Stimulated activated CD4-positive, alpha-beta T cell treated with anti-CD3 and anti-CD28 coated beads, Interleukin-4, amount 100 ng/mL, for 48 hours (primary cell): ENCODE data around the gene GFM1.

Source experiments
- DNase-seq, 2 donors: peaks; one replicate each; pipeline ENCODE4 v3.0.0-alpha.2; 2020; ENCODE audit warnings: low read depth in 2 of 2

The GFM1 gene

DNA sequence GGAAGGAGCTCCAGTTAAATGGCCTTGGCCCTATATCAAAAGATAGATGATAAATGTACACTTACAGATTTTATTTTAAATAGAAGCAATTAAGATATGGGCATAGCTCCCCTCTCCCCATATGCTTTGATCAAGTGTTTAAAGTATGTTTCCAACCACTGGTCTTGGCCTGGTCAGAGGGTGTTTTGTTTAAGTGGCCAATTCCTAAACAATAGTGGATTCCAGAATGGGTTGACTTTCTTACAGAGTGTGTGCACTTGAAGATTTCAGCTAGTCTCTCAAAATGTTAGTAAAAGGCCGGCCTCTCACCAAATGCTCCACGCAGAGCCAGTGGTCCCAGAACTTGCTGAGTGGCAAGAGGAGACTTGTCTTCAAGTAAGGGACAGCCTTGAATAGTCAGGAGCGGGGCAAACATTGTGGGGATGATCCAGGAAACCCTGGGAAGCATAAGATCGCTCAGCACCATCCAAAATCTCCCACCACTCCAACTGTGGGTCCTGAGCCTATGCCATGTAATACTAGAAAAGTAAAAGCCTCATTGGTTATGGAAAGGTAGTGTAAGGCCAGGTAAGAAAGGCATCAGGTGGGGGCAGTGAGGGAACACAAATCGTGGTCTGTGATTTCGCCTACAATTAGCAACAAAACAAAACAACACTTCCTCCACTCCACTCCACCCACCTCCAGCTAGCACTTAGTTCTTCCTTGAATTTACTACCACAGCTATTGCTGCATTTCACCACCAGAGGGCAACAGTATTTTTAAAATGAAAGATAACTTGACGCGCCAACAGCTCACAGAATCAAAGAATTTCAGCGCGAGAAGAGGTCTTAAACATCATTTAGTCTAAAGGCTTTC, 83.1 kb downstream of the GFM1 start:
- DNase-seq, result peak in 1 of 2 donors; percentile 16

DNA sequence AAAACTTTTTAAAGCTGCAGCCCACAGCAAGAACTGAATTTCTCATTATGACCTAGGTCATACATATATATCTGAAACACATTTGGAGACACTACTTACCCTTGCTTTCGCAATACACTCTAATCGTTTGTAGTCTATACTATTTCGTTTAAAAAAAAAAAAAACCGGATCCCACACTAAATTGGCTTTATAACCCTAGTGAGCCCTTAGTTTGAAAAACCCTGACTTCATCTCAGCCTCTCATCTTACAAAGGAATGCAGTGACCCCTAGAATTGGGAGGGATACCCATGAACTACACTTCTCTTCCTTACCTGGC, 83.7 kb downstream of the GFM1 start:
- no peak for DNase-seq

DNA sequence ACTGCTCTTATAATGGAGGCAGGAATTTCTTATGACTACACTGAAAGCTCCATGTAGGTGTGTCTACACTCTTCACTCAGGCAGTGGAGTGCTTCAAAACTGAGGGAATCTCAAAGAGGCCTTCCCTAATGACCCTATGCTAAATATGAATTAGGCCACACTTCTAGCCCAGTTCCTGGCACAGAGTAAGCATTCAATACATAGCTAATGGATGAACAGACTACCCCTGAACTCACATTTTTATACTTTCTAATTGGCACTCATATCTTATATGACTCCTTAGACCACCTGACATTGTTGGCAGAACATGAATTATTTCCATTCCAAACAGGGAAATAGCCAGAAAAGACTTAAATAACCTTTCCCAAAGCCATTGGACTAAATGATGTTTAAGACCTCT, 84.5 kb downstream of the GFM1 start:
- no peak for DNase-seq

DNA sequence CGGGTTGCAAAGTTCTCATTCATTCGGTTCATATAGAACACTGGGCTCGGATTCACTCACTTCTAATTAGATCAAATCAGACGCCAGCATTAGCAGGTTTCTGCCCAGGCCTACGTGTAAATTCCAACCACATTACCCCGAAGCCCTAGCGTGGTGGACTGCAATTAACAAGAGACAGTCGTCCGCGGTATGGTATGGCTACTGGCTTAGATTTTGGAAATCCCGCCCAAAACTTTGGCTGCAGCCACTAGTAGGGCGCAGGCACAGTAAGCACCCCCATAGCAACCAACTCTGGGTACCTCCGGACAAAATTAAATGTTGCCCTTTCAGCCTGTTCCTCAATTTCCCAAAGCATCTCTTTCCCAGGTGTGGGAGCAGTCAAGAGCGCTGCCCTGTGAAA, 87.2 kb downstream of the GFM1 start:
- DNase-seq, result no peak

DNA sequence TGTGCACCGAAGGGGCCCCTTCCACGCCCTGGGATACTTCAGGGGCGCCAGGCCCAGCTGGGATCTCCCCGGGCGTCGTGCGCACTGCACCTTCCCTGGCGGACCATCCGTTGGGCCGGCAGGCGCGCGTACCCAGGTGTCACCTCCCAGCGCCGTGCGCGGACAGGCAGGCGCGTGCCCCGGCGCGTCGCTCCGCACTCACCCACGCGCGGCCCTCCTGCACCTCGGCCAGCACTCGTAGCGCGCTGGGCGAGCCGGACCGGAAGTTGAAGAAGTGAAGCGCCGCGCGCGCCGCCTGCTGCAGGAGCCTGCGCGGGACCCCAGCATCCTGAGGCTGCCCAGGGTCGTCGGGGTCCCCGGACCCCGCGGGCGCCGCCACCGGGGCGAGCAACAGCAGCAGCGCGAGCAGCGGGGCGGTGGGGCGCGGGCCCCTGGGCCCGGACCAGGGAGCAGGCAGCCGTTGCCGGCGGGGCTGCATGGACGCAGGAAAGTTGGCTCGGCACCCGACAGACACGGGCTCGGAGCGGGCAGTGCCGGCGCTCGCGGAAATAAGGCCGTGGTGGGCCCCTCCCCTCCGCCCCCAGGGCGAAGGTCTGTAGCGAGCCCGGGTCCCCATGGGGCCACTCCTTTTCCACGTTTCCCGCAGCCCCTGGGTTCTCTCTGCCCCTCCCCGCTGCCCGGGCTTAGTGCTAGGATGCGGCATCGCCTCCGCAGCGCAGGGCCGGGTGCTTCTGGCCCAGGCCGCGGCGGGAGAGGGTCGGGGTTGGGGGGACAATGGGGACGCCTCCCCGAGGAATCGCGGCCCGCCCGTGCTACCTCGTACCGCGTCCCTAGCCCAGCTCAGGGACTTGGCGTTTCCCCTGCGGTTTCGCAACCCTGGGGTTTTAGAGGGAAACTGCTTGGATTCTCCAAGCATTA, 87.9 kb downstream of the GFM1 start, which contains the start of gene RARRES1:
TSS of gene RARRES1 (minus strand) at position 520 of the 918 bp plus-strand sequence. CDS start at position 478, 42 bp downstream.
- DNase-seq, result peak; percentile 36 to 42

DNA sequence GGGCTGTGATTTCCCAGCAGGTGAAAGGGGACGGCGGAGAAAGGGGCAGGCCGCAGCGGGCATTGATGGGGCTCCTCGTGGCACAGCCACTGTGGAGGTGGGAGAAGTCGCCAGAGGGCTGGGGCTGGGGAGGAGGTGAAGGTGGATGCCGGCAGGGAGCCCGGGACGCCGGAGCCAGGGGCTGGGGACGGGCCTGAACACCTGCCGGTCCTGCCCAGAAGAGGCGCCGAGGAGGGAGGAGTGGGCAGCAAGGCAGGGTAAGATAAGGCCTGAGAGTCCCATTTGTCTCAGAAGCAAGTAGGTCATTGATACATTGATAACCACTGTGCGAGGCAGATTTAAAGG, 88.5 kb downstream of the GFM1 start:
- DNase-seq, result no peak

DNA sequence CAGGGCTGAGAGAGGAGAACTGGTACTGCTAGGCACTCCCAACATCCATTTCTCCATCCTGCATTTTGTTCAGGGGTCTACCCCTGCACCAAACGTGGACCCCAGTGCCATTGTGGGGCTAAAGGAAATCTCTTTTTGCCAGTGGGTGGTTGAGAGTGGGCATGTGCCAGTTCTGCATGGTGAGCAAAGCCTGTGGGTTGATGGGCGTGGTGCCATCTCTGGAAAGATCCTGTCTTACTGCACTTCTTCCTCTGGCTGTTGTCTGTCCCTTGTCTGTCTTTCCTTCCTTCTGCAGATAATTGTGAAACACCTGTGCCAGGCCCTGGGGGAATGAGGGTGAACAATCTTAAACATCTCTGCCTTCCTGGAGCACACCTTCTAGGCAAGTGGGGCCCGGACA, 89.3 kb downstream of the GFM1 start:
- DNase-seq, result no peak

DNA sequence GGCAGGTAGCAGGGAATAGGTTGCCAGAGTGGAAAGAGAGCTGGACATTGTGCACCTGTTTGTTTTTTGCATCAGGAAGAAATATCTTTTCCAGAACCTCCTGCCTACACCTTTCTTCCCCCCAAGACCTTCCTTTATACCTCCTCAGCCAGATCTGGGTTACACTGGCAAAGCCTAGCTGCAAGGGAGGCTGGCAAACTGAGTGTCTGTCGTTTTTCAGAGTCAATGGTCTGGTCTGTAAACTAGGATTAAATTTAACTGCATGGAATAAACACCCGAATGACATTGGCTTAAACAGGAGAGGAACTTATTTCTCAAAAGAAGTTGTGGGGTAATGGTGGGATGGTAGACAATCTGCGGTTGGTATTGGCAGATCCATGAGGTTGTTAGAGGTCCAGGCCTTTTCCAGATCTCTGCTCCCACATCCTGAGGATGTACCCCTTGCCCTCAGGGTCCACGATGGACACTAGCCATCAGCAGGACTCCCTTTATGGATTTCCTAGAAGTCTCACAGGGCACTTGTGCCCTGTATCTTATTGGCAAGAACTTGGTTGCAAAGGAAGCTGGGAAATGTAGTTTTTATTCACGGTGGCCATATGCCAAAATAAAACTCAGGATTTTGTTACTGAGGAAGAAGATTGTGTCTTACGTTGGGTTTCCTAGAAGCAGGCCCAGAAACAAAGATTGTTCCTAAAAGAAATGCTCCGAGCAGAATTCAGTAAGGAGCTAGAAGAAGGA, 91.1 kb downstream of the GFM1 start:
- no peak for DNase-seq

DNA sequence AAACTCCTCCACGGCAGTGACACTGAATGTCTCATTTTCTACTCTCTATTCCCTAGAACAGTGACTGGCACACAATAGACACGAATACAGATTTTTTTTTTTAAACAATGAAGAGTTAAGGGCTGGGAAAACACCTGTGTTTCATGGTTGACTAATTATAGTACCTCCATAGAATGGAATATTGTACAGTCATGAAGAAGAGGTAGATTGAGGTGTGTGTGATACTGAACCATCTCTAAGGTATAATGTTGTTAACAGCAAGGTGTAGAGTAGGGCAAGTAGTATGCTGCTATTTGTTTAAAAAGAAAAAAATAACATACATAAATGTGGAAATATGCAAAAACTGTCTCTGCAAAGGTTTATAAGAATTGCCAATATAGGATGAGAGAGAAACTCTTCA, 93.1 kb downstream of the GFM1 start:
- no peak for DNase-seq

DNA sequence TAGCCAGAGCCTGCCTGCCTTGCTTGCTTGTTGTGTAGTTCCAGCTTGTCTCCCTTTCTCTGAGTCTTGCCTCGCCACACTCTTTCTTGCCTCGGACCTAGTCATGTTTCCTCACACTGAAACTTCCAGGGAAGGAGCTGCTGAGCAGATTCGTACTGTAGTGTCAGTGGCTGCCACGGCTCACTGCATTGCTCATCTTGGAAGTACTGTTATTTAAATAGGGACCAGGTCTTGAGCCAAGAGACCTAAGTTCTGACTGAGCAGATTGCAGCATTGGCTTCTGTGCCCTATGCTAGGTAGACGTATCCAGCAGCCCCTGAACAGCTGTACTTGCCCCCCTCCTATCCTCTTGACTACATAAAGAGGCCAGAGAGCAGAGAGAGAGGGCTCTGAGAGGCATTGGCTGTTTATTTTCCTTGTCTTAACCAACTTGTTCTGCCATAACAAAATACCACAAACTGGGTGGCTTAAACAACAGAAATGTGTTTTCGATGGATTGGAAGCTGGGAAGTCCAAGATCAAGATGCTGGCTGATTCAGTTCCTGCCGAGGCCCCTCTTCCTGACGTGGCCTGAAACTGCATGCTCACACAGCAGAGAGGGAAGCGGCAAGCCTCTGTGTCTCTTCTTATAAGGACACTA, 93.8 kb downstream of the GFM1 start:
- DNase-seq, result no peak

DNA sequence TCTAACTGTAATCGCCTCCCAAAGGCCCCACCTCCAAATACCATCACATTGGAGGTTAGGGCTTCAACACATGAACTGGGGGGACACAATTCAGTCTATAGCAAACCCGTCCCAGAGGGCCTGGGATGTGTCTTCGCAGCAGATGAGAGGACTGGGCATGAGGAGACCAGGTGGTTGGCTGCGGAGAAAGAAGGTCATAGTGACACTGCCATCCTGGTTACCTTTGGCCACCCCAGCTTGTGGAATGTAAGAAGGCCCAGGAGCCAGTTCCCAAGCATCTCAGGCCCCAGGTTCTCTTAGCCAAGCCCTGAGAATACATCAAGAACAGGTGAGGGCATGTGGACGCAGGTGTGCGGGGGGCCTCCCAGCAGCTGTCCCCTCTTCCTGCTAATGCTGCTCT, 94.3 kb downstream of the GFM1 start:
- no peak for DNase-seq

DNA sequence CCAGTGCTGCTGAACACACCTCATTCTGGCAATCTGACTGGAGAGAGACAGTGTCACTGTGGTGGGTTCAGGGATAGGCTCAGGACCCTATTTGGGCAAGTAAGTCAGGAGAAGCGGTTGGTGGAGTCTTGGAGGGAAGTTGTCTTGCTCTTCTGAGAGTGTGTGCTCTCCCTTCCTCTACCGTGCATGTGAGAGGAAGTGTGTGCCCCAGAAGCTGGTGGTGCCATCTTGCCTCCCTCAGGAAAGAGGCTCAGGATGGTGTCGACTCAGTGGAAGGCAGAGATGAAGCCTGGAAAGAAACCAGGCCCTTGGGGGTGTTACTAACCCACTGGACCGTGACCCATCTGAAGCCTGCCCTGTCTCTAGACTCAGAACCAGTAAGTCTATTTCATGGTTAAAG, 94.8 kb downstream of the GFM1 start:
- no peak for DNase-seq

DNA sequence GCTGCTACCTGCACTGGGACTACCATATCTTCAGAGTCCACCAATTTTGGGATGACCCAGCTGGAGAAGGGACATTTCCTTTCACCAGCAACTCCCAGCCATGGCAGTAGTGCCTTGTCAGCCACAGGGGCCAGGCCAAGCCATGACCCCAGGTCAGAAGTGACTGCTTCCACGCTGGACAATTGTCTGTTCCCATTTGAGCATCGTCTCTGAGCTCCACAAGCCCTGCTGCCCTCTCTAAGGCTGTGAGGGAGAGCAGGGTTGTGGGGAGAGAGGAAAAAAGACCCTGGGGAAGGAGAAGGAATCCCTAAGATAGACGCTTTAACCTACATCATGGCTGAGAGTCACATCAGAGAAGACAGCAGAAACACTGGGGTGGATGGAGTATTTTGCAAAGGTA, 95.3 kb downstream of the GFM1 start:
- DNase-seq, result no peak
